ENCODE results near the gene TBXAS1. TPM values are rescaled to one million over a fixed set of nuclear protein-coding genes. Genes with fewer than 3 reads are reported as not detected.

TBXAS1 gene
- total and polyA plus RNA-seq, 2 of the 8 experiments (the other 6 are each of a cell fraction or from before 2014, with no cell fraction given), result 0.86 to 2.1 TPM

DNA sequence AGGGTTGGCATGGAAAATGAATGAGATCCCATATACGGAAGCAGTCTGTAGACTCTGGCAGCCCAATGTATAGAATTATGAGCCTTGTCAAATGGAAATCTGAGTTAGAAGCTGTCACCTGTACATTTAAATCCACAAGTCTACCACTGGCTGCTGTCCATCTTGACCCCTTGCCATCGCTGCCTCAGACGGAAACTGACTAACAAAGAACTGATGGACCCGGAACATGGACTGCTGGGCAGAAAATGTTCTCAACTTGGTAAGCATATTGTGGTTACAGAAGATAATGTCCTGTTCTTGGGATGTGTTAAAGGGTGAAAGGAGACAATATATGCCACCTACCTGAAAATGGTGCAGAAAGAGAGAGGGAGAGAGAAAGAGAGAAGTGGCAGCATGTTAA lies 196.2 kb downstream of the TBXAS1 start:
- Histone ChIP-seq H4K20me1 (replicated peaks in 1 of 2; ENCODE audit: control insufficient read depth in 1 of 2, insufficient read depth in 2 of 2, low read length in 2 of 2) (no peaks in the 10 kb centered on the region), H3K23ac (ENCODE audit: insufficient read length) (no peak overlapping the region), H3K4me2 (ENCODE audit: insufficient read depth in 1 of 2, low read depth in 2 of 2, low read length in 2 of 2) (no peak overlapping the region), H3K56ac (replicated peaks; ENCODE audit: insufficient read length, low read depth, low read length) (no peak overlapping the region), H4K91ac (replicated peaks; ENCODE audit: insufficient read length, low read length) (no peak overlapping the region), H3K9ac (replicated peaks in 1 of 4; ENCODE audit: extremely low read depth in 1 of 4, low read depth in 3 of 4, low read length in 3 of 4) (no peak overlapping the region), H2AK5ac (ENCODE audit: low read depth, low read length) (no peak overlapping the region), H3K14ac (ENCODE audit: insufficient read length) (no peak overlapping the region), H3K27ac (ENCODE audit: low read depth, low read length) (no peak overlapping the region), H2BK15ac (ENCODE audit: low read length) (no peak overlapping the region), H2BK5ac (ENCODE audit: low read depth, low read length) (no peak overlapping the region), H3K4ac (replicated peaks; ENCODE audit: insufficient read length, low read depth, low read length) (no peak overlapping the region), H3K9me3 (ENCODE audit: insufficient read depth in 2 of 2, low read depth in 1 of 2, low read length in 1 of 2) (no peaks in the 10 kb centered on the region), H3K36me3 (ENCODE audit: control insufficient read depth in 2 of 4, insufficient read depth in 4 of 4, low read length in 3 of 4) (no peaks in the 10 kb centered on the region), H3K18ac (ENCODE audit: extremely low read depth, low read length) (no peak overlapping the region), H3K27me3 (replicated peaks in 1 of 4; ENCODE audit: control insufficient read depth in 3 of 4, extremely low read depth in 1 of 4, insufficient read depth in 3 of 4, low read length in 3 of 4) (no peaks in the 10 kb centered on the region), H3K79me1 (ENCODE audit: low read depth, low read length) (0 out of 2 replicates have a peak, but pooled peaks cover 2% of the 10 kb centered on the region), H4K5ac (ENCODE audit: insufficient read length, low read depth, low read length) (no peak overlapping the region), H3K23me2 (ENCODE audit: low read depth, low read length) (no peaks in the 10 kb centered on the region), H3K4me1 (replicated peaks in 1 of 4; ENCODE audit: control insufficient read depth in 3 of 4, insufficient read depth in 4 of 4, low read length in 3 of 4) (no peaks in the 10 kb centered on the region), H4K8ac (ENCODE audit: extremely low read depth, insufficient read depth, low read length) (no peak overlapping the region), H3K4me3 (ENCODE audit: extremely low read depth in 1 of 4, insufficient read depth in 2 of 4, low read depth in 3 of 4, low read length in 4 of 4) (no peak overlapping the region), H2BK120ac (replicated peaks; ENCODE audit: low read depth, low read length) (no peak overlapping the region), H2BK12ac (ENCODE audit: low read depth, low read length) (no peak overlapping the region), H3K79me2 (ENCODE audit: control insufficient read depth in 1 of 2, insufficient read depth in 2 of 2, low read length in 2 of 2) (no peaks in the 10 kb centered on the region), H2BK20ac (ENCODE audit: low read length) (no peak overlapping the region), H2AFZ (ENCODE audit: low read length) (no peak overlapping the region)
- ChIA-PET CTCF (ENCODE audit: partially characterized antibody) (interaction anchor here (1.5 kb wide), 1 partner anchor 19 kb away, joined by 4 read pairs; no protein-coding TSS in a partner anchor), POLR2A (ENCODE audit: partially characterized antibody) (interaction anchor here (0.8 kb wide), 1 partner anchor 19 kb away, joined by 3 read pairs; no protein-coding TSS in a partner anchor)
- WGBS, 2 experiments (ENCODE audit: extremely low coverage in 1 of 2, insufficient coverage in 1 of 2, insufficient read length in 1 of 2, insufficient replicate concordance in 2 of 2, low coverage in 1 of 2, low lambda C conversion rate in 2 of 2, missing lambda C conversion rate in 1 of 2), result 84% methylated on average over 4 of the region's 4 CpGs; no CpG with 5 or more reads in 1 of the 2 experiments
- DNase-seq (ENCODE audit: low read depth in 1 of 2, low spot score in 2 of 2) (no peak), FAIRE-seq (no peak)
- TF ChIP-seq BRCA1 (IDR thresholded peaks at IDR 0.05; ENCODE audit: low read depth, low read length) (no peak), ZNF274 (IDR thresholded peaks at IDR 0.05; ENCODE audit: borderline replicate concordance, extremely low read depth, low read length) (no peak), HDAC6 (IDR thresholded peaks at IDR 0.05; ENCODE audit: low read depth, low read length) (no peak), CBX5 (IDR thresholded peaks at IDR 0.05; ENCODE audit: low read depth, low read length) (no peak), CEBPB (IDR thresholded peaks at IDR 0.05; ENCODE audit: low read depth, low read length) (no peak), FOSL1 (IDR thresholded peaks at IDR 0.05; ENCODE audit: insufficient read depth, low read depth, low read length) (no peak), CHD1 (IDR thresholded peaks at IDR 0.05; ENCODE audit: low read depth, low read length) (no peak), POU5F1 (IDR thresholded peaks at IDR 0.05; ENCODE audit: low read depth, low read length) (no peak), GTF2F1 (IDR thresholded peaks at IDR 0.05; ENCODE audit: borderline replicate concordance, low read depth, low read length) (no peak), EGR1 (IDR thresholded peaks at IDR 0.05; ENCODE audit: borderline replicate concordance, low read depth, low read length) (no peak), JUN (IDR thresholded peaks at IDR 0.05; ENCODE audit: low read depth, low read length) (no peak), SIRT6 (IDR thresholded peaks at IDR 0.05; ENCODE audit: low read length) (no peak)
- TF ChIP-seq, protein P1, sequence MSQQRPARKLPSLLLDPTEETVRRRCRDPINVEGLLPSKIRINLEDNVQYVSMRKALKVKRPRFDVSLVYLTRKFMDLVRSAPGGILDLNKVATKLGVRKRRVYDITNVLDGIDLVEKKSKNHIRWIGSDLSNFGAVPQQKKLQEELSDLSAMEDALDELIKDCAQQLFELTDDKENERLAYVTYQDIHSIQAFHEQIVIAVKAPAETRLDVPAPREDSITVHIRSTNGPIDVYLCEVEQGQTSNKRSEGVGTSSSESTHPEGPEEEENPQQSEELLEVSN (IDR thresholded peaks at IDR 0.05), result no peak

Measured in H1 (cell line).